NCI-H1417 (cell line): ENCODE measurements around the gene SLC9C2.

Source experiments
- DNase-seq, 3 experiments: peaks; one replicate each; lab custom pipeline; 2025; lab: John Stamatoyannopoulos, UW

SLC9C2 gene

GRCh38 chr1:173453982-173454381, 148.9 kb downstream of the SLC9C2 start:
- no peak for DNase-seq

GRCh38 chr1:173451981-173452380, 150.9 kb downstream of the SLC9C2 start:
- no peak for DNase-seq
